NCI-H460 (cell line): ENCODE results near the gene PLEKHM3. TPM values are rescaled to one million over a fixed set of nuclear protein-coding genes. Genes with fewer than 3 reads are reported as not detected.

ENCODE experiments used
- DNase-seq: peaks from one replicate; pipeline ENCODE4 v3.0.0-alpha.2; 2016; ENCODE audit warnings: low read depth; ENCODE audit errors: extremely low read depth
- total RNA-seq: library from RNA; depleted of rRNA; stranded (reverse); fragments of >200 nt; shearing (Covaris generic); gene quantifications from 2 replicates; pipeline ENCODE4 v1.2.3, GENCODE V29; 2014

The PLEKHM3 gene
- total RNA-seq, 1 experiment from 2014 or later, result 6.6 TPM

DNA sequence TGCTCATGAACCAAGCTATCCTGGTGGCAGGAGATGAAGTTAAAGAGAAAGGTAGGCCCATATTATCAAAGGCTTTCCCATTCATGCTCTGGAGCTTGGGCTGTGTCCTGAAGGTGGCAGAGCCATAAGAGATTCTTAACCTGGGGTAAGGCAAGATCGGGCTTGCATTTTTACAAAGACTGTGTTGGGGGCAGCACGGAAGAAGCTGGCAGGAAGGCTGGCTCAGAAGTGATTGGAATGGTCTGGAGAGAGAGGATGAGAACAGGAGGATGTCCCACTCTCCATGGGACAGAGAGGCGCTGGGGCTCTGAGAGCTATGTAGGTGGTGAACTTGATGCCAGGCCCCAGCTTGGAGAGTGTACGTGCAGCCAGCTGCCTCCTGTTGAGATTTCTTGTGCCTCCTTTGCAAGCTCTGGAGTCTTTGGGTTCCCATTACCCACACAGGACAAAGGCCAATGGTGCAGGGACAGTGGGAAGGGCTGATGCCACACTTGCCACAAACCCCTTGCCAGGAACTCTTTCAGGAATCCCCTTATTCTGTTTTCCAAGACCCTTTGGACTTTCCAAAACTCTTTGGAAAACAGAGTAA is 215.0 kb downstream of the PLEKHM3 start:
- DNase-seq, result no peak

DNA sequence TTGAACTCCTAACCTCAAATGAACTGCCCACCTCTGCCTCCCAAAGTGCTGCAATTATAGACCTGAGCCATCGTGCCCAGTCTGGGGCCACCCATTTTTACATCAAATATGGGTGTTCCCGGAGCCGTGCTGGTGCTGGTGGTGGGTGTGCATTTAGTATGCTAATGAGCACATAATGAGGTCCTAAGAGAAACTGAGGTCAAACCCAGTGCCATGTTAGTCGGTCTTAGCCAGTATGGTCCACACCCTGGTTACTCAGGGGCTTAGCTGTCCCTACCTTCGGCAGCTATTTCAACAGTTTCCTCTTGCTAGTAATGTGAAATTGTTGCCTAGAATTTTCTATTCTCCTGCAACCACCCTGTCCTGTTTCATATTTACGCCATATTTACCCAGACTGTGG is 217.2 kb downstream of the PLEKHM3 start:
- DNase-seq, result no peak

DNA sequence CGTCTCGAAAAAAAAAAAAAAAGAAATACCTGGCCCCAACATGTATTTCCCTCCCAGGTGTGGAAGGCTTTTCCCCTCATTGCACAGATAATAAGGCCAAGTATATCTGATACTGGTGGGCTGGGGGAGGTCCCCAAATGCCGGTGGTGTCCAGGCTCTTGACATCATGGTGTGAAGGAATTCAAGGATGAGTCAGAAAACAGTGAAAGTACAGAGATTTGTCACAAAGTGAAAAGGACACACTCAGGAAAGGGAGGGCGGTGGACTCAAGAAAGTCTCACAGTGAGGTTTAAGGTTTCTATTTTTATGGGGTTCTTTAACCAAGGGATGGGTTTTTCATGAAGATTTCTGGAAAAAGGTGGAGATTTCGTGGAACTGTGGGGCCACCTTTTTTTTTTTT is 217.8 kb downstream of the PLEKHM3 start:
- peak; percentile 58 for DNase-seq

DNA sequence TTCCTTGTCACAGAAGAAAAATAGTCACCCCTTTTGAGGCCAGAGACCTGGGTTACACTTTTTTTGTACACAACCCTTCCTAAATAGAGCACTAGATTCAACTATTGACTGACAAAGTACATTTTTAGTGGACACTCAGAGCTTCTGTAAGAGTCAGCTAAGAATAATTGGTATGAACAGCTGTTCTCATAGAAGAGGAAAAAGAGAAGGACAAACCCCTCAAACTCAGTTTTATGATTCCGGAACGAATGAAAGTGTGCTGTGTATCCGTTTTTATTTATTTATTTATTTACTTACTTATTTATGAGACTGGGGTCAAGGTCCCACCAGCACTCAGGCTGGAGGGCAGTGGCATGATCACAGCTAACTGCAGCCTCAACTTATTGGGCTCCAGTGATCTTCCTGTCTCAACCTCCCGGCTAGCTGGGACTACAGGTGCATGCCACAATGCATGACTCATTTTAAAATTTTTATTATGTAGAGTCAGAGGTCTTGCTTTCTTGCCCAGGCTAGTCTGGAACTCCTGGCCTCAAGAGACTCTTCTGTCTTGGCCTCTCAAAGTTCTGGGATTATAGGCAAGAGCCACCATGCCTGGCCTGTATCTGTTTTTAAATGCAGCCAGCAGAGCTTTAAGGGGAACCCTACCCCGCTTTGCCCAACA is 219.6 kb downstream of the PLEKHM3 start:
- no peak for DNase-seq

DNA sequence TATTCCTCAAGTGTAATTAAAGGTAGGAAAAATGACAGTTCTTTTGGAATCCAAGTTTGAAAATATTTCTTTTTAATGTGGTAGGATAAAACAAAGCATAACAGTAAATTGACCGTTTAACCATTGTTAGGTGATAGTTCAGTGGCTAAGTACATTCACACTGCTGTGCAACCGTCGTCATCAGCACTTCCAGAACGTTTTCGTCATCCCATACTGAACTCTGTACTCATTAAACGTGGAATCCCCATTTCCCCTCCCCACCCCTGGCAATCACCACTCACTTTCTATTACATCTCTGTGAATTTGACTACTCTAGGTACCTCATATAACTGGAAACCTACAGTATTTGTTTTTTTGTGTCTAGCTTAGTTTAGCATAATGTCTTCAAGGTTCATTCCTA is 222.7 kb downstream of the PLEKHM3 start:
- DNase-seq, result peak; percentile 93

DNA sequence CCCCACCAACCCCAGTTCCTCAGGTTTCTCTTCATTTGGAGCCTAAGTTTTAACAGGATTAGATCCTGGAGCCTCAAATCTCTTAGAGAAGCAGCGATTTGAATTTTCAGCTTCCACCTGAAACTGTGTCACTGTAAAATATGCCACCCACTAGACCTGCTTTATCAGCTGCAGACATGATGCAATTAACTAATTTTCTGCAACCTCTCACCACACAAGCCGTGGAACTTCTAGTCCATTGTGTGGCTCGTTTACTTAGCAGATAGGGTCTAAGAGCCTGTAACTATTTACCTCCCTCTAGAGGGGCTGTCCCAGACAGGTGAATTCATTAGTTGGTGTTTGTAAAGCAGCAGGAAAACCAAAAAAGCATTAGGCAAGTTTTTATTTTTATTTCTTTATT is 224.1 kb downstream of the PLEKHM3 start:
- peak; percentile 49 for DNase-seq

DNA sequence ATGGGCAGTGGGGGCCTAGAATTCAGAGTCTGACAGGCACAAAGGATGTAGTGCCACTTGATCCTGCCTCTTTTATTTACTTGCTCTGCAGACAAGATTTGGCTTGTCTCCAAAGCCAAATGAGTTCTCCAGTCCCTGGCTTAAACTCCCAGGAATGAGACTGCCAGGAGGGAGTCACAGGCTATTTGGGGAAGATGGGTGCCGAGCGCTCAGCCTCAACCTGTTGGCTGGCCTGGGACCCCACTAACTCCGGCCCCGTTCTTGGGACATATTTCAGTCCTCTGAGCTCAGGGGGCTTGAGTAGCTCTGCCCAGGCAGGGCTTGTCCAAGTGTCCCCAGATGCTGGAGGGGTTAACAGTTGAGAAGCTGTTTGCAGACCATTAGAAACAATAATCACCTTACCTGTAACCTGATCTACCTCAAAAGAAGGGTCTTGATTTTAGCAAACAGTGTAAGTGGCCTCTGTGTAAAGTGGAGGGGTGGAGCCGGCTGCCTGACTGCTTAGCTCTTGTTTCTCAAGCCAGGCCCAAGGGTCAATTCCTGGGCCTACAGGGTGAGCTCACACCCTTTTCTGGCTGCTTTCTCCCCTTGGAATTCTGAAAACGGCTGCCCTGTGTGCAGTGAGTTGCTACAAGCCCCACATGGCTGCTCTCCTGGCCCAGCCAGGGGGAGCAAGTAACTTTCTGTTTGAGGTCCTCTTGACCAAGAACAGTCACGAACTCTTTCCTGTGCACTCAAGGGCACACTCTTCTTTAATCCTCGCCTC is 228.6 kb downstream of the PLEKHM3 start:
- no peak for DNase-seq

DNA sequence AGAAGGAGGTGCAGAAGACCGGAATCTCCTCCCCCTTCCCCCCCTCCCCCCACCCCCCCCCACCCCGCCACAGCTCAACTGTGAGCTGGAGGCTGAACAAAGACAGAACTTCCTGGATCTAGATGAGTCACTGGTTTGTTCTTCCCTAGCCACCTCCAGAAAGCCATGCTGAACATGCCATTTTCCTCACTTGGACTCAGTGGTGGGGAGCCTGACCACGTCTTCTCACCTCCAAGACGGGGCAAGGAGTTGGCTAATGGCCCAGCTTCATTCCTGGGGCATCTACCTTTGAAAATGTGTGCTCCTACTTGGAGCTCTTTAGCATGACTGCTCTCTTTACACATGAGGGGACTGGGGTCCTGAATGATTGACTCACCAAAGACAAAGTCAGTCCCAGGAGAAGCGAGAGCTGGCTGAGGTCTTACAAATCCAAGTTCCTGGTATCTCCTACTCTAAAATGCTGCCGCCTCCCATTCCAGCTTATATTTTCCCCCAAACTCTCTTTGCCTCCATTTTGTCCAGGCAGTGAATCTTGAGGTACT is 233.0 kb downstream of the PLEKHM3 start:
- peak; percentile 46 for DNase-seq

DNA sequence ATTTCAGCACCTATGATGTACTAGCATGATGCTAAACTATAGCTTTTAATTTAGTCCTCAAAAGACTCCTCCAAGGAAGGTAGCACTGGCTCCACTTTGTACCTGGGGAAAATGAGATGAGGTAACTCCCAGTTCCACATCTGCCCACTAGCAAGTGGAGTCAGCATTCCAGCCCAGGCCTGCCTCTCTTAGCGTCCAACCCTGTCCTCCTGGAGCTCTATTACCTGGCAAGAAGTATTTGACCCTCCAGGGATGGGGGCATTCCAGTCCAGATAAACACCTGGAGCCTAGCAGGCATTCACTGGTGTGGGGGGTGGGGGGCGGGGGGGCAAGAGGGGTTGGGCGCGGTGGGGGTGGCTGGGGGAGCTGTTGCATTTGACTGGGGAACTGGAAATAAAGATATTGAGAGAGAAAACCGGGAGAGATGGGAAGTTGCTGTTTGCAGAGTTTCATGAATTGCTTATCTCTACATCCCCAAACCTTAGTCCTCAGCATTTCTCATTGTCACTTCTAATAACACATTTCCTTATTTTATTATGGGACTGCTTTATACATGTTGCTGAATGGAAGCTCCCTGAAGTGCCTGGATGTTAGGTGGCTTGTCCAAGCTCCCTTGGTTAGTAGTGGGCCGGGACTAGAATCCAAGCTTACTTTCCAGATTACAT is 233.6 kb downstream of the PLEKHM3 start:
- no peak for DNase-seq

DNA sequence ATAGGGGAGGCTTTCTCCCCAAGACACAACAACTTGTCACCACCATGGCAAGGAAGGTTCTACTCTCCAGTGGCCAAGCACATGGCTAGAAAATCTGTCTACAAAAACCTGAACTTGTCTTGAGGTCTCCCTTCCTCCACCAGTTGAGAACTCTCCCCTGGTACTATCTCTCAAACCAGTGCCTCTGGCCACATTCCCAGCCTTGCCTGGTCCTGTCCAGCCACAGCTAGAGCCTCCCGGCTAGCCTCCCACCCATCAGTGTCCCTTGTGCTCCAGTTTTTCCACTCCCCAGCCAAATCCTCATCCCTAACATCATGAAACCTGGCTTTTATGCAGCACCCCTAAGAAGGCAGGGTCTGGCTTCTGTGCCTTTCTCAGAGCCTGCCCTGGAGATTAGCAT is 234.4 kb downstream of the PLEKHM3 start:
- DNase-seq, result no peak

DNA sequence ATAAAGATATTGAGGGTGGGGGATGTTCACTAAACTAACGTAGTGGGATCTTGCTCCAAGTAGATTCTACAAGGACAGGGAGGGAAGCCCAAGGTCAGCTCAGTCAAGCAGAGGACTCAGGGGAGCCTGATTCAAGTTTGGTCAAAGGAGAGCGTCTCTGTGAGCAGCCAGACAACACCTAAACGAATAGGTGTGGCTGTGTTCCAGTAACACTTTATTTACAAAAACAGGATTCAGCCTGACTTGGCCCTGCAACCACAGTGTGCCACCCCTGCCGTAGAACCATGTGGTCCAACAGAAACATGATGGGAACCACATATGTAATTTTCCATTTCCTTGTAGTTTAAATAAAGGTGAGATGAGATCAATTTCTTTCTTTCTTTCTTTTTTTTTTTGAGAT is 237.5 kb downstream of the PLEKHM3 start:
- DNase-seq, result no peak

DNA sequence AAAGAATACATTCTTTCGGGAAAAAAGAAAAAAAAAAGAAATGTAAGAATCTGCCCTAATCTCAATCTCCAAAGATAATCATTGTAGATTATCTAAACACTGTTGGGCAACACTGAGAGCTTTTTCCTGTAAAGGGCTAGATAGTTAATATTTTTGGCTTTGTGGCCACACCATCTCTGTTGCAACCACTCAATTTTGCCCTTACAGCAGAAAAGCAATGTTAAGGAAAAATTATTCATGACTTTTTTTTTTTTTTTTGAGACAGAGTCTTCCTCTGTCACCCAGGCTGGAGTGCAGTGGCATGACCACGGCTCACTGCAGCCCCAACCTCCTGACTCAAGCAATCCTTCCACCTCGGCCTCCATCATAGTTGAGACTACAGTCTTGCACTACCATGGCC is 238.3 kb downstream of the PLEKHM3 start:
- DNase-seq, result no peak

DNA sequence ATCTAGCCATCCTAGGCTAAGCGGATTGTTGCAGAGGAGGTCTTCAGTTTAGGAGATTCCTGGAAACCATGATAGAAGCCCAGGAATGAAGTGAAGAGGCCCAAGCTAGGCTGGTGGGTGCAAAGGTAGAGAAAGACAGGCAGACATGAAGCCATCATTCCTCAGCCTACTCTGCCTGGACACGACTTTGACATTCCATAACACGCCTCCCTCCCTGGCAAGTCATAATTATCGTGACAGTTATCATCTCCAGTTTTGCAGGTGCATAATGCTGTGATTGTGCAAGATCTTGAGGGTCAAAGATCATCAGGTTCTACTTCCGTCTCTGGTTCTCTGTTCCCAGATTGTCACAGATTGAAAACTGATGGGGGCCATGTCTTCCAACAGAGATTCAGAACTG is 240.4 kb downstream of the PLEKHM3 start:
- no peak for DNase-seq

DNA sequence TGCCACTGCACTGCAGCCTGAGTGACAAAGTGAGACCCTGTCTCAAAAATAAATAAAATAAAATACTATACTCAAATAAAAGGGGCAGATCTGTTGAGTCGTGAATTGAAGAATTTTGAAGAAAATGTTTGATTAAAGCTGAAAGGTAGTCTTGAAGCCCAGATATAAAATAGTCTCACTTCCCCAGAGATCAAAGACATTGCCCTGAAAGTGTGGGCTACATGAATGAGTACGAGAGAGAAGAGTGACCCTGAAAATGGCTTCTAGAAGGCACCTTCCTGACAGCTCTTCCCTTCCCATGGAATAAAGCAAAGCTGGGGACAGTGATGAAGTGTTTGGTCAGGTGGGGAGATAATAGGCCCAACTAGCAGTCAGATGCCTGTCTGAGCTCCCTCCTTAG is 241.8 kb downstream of the PLEKHM3 start:
- no peak for DNase-seq

DNA sequence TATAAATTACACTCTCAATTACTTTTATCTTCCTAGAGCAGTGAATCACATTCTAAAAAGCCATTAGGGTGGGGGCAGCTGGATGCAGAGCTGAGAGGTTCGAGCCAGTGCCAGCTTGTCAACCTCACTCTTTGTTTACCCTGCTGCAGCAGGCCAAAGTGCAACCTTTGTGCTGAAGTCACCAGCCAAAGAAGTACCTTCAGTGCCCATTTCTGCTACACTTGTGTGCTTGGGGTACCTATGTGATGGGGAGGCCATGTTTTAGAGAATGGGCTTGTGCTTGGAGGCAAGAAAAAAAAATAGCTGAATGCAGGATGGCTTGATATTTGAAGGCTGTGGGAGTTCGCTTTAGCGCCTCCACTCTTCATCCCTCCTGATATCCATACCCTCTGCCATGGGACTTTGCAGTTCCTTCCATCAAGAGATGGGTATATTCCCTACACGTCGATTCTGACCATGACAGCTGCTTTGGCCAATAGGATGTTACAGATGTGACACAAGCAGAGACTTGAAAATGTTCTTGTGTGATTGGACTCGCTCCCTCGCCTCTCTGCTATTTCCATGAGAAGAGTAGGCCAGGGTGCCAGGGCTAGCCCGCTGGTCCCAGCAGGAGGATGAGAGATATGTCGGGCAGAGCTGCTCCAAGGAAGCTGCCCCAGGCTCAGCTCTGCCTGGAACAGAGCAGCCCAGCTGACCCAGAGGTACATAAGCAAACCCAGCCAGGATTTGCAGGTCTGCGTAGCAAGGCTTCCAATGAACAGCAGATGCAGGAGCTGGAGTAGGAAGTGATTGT is 242.9 kb downstream of the PLEKHM3 start:
- DNase-seq, result no peak

DNA sequence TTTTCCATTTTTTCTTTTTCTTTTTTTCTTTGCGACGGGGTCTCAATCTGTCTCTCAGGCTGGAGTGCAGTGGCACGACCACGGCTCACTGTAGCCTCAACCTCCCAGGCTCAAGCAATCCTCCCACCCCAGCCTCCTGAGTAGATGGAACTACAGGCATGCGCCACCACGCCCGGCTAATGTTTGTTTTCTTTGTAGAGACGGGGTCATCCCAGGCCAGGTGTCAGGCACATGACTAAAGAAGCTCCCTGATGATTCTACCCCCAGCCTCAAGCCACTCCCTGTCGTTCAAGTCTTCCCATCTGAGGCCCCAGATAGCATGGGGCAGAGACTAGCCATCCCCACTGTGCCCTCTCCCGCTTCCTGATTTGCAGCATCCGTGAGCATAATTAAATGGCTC is 245.8 kb downstream of the PLEKHM3 start:
- no peak for DNase-seq

DNA sequence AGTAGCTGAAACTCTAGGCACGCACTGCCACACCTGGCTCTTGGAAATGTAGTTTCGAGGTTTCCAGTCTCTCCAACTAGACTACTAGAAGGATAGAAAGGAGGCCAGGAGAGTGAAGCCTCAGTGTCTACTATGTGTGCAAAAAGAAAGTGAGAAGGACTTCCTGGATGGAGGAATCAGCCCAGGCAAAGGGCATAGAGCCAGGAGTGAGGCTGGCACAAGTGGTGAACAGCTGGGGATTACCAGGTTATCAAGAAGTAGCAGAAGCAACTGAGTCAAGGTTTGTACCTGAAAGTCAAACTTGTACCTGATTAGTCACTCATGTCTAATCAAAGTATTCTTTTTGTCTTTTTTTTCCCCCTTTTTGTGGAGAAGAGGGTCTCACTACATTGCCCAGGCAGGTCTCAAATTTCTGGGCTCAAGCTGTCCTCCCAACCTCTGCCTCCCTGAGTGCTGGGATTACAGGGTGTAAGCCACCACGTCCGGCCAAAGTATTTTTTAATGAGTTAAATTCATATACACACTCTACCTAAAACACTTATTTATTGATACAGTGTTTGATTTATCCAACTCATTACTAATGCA is 246.9 kb downstream of the PLEKHM3 start:
- no peak for DNase-seq

DNA sequence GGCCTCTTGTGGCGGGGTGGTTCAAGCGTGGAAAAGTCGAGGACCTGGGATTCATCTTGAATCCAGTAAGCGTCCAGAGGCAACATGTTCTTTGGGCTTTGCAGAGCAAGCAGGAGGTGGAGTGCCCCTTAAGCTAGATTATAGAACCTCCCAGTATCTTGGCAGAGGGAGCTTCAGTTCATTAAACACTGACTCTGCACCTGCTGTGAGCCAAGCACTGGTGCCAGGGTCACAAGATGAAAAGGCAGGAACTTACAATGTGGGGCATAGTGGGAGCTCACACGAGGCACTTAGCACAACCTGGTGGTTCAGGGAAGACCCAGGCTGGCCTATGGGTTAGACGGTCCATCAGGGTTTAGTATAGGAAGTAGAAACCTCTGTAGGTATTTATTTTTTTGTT is 248.2 kb downstream of the PLEKHM3 start:
- no peak for DNase-seq

DNA sequence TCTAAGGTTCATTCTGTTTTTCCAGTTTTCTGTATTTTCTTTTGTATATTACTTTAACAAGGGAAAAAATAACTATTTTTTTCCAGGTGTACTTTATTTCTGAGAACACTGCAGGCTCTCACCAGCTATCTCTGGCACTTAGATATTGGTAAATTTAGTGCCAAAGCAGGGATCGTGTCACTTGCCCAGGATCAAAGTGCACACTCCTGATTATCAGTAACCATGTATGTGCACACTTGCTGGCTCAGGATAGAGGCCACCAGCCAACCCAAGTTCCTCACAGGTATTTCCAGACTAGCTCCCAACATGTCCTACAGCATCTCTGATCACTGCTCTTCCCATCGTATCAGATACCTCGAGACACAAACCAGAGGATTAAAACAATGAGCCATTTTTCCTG is 249.9 kb downstream of the PLEKHM3 start:
- no peak for DNase-seq

DNA sequence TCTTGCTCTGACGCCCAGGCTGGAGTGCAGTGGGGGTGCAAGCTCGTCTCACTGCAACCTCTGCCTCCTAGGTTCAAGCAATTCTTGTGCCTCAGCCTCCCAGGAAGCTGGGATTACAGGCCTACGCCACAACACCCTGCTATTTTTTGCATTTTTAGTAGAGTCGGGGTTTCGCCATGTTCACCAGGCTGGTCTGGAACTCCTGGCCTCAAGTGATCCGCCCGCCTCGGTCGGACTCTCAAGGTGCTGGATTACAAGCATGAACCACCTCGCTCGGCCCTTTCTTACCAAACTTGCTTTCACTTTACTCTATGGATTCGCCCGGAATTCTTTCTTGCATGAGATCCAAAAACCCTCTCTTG is 252.5 kb downstream of the PLEKHM3 start:
- DNase-seq, result no peak
